GM18873 (cell line): ENCODE results near the gene SH3RF2.

Experiments used
- ATAC-seq: cut with Tn5 transposase; IDR thresholded peaks from one replicate; pipeline ENCODE4 v1.9.1; 2021; ENCODE audit warnings: mild to moderate bottlenecking, moderate library complexity, moderate number of reproducible peaks; ENCODE audit not compliant: unreplicated experiment, low FRiP score

Gene SH3RF2

DNA sequence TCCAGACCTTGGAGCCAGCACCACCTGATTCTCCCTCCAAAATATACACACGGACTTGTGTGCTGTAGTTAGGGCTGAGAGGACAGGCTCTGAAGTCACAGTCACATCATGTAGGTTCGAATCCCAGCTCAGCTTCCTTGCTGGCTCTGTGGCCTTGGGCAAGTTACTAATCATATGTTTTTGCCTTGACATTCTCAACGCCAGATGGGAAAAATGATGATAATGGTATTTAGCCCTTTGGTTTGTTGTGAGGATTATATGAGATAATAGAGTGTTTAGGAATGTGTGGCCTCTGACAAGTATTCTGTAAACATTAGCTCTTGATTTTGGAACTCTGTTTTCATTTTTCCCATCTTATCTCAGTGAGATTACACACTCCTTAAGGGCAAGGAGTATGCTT lies 96.5 kb downstream of the SH3RF2 start:
- no peak for ATAC-seq

DNA sequence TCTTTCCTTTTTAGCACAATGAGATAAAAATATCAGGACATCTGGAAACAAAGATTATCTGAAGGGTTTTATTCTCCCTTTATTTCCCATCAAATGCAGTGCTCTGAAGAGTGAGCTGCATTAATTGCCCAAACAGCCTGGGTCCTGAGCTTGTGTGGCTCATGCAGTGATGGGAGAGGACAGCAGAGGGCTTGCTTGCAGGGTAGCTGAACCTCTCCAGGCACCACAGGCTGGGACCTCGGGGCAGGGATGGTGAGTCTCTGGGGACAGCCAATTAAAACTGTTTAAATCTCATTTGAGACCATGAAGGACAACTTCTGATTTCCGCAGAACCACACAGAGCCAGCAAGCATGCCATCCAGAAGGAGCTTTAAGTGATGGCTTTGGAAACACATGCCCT lies 97.7 kb downstream of the SH3RF2 start:
- no peak for ATAC-seq

DNA sequence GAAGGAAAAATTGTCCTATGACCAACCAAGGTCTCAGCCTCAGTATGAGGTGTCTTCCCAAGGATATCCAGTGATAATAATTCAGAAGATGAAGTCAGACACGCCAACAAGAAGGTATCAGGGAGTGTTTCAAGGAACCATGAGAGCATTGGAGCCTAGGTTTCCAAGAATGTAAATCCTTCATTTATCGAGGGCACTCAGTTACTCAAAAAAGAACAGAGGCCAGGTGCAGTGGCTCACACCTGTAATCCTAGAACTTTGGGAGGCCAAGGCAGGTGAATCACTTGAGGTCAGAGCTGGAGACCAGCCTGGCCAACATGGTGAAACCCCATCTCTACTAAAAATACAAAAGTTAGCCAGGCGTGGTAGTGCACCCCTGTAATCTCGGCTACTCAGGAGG lies 98.2 kb downstream of the SH3RF2 start:
- no peak for ATAC-seq

DNA sequence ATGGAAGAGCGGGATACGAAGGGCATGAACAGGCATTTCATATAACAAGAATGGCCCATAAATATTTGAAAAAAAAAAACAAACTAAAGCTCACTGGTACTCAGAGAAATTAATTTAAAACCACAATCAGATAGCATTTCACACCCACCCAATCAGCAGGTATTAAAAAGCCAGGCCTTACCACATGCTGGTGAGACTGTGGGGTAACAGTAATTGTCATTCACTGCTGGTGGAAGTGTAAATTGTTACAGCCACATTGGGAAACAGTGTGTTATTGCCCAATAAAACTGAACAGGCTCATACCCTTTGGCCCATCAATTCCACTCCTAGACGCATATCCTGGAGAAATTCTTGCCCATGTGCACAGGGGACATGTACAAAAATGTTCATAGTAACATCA lies 103.0 kb downstream of the SH3RF2 start:
- no peak for ATAC-seq

DNA sequence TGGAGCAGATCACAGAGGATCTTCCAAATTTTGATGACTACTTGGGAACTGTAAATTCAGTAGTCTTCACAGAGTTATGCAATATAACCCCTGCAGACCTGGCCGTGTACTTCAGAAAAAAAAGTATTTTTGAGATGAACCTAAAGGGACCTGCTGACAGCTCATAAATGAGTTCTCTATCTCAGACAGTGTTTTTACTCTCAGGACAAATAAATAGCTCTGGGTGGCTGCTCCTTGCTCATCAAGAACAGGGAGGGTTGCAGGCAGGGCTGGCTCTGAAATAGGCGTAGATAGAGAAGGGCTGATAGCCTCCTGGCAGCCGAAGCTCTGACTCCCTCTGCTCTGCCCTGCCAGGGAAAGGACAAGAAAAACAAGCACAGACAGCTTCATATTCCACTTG lies 104.1 kb downstream of the SH3RF2 start:
- ATAC-seq = no peak

DNA sequence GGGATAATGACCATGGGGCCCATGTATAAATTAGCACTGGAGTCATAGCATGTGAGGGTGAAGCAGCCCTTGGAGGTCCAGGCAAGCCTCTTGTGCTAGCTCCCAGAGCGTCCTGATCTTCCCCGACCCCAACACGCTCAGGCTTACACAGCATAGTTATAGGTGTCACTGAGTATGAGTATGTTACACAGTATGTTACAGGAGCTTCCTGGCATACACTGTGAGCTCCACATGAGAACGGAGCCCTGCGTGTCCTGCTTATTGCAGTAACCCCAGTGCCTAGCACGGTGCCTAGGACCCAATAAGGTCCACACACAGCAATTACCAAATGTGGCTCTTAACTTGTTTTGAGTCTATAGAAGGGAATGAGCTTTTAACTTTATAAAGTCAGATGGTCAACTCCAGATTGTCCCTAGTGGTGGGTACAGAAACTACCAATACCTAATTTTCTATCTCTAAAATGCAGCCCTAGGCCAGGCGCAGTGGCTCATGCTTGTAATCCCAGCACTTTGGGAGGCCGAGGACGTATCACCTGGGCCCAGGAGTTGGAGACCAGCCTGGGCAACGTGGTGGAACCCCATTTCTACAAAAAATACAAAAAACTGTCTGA lies 104.9 kb downstream of the SH3RF2 start:
- no peak for ATAC-seq

DNA sequence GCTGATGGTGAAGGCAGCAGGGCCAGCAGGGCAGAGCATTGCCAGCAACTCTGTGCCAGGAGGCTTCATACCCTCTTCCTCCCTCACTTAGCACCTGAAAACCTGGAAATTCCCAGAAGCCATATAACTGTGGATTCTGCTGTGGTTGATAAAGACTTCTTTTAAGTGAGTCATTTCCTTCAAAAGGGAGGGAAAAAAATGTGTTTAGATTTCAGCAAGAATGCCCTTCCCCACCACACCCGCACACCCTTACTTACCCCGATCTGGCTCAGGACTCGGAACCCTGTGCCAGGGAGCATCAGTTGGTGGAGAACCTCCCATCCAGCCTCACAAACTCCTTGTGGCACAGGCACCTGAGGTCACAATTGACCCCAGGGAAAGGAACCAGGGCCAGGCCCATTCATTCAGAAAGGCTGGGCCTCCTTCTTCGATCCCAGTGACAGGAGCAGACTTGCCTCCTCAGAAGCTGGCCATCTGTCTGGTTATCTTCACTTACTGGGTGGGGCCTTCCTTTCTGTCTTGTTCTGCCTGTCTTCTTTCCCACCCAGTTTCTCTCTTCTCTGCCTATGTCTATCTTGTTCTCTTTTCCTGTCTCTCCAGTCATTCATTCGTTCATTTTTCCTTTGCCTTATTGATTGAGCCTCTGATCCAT lies 106.4 kb downstream of the SH3RF2 start:
- ATAC-seq = no peak

DNA sequence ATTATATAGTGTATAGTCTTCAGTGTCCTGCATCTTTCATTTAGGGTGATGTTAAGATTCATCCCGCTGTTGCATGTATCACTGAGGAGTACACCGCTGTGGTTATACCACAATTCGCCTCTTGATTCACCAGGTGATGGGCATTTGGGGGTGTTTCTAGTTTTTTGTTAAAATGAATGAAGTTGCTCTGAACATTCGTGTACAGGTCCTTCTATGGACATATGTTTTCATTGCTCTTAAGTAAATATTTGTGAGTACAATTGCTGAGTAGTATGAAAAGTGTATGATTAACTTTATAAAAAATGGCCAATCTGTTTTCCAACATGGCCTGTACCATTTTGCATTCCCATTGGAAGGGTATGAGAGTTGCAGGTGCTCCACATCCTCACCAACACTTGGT lies 107.3 kb downstream of the SH3RF2 start:
- no peak for ATAC-seq

DNA sequence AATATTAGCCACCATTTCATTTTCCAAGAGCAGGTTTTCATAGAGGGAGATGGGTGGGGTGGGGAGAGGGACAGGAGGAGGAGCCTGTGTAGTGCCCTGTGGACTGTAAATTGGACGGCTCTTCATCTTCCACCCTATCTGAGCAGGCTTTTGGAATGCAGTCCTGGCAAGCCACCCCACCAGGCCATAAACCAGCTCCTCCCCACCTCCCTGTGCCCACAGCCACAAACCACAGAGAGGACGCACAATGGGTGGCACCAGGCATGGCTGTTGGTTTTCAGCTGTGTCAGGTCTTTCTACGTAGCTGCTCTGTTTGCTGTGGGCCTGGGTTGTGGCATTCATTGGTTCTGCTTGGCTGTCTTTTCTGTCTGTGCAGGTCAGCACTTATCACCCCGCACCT lies 111.0 kb downstream of the SH3RF2 start:
- no peak for ATAC-seq

DNA sequence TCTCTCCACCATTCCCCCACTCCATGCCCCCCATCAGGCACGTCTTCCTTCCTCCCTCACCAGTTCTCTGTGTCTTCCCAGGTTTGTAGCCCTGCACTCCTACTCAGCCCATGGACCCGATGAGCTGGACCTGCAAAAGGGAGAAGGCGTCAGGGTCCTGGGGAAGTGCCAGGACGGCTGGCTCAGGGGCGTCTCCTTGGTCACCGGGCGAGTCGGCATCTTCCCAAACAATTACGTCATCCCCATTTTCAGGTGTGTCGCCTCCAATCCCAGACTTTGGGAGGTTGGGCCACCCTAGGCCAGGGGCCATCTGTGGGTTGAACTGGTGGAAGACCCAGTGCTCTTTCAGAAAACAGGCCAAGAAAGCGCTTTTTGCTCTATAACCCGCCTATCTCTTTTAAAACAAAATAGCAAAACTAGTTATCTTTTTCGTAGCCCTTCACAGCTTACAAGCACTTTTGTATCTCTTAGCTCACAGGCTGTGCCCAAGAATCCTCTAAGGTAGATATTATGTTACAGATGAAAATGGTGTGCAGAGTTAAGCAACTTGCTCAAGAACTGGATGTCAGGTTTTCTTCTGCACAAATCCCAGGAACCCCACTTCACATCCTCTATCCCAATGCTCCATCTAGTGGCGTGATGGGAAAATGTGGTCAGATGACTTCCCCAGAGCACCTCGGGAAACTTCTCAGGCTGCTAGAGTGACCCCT lies 112.8 kb downstream of the SH3RF2 start:
- ATAC-seq = no peak

DNA sequence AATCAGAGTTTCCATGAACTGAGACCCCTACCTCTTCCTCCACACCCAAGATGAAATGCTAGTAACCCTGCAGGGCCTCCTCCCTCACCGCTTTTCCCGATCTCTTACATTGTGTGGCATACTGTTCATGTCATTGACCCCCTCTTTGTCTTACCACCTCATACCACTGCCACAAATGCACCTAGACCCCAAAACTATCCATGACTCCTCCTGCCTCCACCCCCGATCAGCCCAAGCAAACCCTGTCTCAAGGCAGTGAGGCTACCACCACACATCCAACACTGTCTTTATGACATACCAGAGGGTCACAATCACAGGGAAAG lies 113.3 kb downstream of the SH3RF2 start:
- ATAC-seq = no peak

DNA sequence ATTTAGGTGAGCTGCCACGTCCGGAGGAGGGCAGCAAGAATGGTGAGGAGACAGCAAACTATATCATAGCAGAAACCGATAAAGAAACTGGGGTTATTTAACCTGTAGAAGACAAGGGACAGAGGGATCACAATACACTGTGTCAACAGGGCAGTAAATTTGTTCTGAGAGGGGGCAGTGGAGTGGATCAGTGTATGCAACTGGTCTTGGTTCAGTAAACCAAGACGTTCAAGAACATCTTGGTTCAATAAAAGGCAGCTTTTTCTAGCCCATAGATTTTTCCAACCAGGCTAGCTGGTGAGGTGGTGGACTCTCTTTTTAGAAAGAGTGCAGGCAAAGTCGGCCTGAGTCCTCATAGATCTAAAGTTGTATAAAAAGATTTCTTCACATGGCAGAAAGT lies 113.7 kb downstream of the SH3RF2 start:
- ATAC-seq = no peak

DNA sequence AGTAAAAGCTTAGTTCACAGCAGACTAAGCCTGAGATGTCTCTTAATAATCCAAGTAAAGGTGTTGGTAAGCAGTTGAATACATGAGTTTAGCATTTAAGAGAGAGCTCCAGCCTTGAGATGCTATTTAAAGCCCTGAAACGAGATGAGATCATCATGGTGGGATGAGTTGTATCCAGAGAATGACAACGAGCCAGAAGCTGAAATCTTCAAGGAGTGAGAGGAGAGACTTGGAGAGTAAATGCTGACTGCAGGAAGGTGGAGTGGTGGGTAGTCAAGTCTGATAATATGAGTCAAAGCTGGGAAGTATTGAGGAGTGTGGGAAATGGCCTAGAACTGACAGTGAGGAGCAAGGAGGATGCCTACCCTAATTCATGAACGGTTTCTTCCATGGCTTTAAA lies 115.3 kb downstream of the SH3RF2 start:
- no peak for ATAC-seq

DNA sequence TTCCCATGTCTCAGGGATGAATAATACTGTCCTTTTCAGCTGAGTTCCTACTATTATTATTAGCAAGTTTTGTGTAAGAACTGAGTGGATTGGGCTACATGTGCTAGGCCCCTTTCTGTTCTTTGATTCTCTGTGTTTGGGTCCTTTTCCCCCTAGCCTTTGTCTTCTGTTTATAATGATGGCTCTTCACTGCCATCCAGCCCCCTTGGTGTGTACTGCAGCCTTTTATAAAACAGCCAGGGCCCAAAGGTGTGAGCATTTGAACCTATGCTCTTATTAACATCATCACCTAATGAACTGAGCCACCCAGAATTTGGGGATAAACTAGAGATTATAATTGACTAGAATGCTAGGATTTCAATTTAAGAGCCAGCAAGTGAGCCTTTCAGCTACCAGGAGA lies 116.4 kb downstream of the SH3RF2 start:
- ATAC-seq = no peak

DNA sequence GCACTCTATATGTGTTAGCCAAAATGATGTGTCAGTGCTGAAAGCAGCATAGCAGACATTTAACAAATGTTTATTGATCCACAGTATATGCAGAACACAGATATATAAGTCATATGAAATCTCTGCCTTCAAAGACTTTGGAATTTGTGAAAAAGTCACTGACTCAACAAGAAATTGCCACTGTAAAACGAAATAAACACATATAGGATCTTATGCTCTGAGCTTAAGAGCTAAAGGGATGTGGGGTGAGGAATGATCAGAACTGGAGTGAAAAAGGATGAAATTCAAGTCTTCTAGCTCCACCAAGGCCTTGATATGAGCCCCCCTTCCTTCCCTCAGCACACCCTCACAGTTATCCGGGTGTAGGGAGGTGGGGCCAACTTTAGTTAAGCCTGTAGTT lies 119.1 kb downstream of the SH3RF2 start:
- ATAC-seq = no peak

DNA sequence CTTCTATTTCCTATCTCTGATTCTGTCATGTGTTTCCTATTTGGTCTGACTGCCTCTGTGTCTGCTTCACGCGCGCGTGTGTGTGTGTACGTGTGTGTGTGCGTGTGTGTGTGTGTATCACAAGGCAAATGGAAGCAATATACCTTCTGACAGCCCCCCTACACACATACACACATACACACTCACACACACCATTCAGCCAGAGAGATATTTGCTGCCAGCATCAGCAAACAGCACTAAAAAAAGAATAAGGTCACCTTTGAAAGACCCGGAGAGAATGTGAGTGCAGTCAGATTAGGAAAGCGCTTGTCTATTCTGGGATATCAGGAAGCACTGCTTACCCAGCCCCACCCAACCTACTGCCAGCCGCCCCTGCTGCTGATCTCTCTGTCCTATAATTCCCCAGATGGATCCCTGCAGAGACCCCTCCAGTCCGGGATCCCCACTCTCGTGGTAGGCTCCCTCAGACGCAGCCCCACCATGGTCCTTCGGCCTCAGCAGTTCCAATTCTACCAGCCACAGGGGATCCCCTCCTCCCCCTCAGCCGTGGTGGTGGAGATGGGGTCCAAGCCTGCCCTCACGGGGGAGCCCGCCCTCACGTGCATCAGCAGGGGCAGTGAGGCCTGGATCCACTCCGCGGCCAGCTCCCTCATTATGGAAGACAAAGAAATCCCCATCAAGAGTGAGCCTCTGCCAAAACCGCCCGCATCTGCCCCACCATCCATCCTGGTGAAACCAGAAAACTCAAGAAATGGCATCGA lies 123.3 kb downstream of the SH3RF2 start:
- no peak for ATAC-seq

DNA sequence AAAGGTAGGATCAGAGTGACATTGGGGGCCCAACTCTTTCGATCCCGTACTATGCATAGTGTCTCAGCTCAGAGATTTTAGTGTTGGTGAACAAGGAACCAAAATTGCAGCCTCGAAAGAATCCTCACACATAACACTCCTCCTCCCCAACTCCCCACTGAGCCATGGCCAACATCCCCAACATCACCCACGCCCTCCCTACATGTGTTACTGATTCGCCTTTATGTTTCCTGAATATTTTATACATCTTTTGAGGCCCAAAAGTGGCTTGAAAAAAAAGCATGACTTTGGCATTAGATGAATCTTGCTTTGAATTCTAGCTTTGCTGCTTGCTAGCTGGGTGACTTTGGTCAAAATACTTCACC lies 123.8 kb downstream of the SH3RF2 start:
- no peak for ATAC-seq

DNA sequence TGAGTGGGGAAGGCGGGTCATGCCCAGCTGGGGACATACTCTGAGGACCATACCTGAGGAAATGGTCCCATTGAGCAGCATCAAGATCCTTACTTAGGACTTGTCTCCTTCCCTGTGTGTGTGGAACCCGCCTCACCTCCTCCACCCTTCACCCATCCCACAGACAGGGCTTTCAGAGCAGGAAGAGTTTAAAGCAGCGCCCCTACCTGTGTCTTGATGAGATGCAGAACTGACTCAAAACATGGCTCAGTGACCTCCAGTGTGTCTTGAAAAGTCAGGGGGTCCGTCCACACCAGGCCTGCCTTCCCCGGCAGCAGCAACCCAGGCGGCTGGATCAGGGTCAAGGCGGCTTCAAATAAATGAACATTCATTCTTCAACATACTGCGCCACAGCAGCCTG lies 130.6 kb downstream of the SH3RF2 start:
- ATAC-seq = no peak

DNA sequence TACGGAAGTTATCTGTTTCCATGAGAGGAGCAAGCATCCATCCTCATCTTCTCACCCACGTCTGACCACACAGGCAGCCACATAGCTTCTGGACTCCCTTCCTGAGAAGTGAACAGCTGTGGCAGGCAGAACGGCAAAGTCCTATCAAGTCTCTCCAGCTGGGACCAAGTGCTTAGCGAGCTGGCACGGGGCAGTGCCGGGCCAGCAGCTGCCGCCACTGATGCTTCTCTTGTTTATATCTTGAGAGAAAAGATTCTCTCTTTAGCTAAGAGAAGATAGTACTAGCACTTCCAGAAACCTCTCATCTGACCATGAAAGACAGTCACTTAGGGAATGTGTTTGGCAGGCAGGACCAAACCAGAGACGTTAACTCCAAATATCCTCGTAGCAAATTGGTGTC lies 131.8 kb downstream of the SH3RF2 start:
- ATAC-seq = no peak

DNA sequence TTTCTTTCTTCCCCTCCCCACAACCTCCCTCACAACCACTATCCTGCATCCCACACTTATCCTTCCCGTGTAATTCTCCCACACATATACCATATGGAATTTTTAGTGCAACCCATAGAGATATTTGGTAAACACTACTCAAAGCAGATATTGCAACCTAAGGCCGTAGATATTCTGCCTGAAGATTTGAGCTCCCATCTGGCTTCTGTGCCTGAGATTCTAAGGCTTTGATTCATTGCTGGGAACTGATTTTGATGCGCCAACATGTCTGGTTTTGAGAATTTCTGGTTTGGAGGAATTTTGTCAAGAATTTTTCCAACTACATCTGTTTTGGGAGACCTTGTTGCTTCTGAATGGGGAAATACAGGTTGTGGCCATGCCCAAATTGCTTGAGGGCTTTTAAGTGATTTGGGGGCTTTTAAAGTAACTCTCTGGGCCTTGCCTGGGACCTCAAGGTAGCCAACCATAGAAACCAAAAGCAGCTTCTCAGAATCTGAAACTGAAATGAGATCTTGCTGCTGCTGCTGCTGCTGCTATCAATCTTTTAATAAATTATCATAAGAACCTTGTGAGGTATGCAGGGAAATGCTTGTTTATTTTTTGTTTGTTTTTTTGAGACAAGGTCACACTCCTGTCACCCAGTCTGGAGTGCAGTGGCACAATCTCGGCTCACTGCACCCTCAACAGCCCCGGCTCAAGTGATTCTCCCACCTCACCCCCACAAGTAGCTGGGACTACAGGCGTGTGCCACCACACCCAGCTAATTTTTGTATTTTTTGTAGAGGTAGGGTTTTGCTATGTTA lies 132.8 kb downstream of the SH3RF2 start:
- peak; percentile 58 for ATAC-seq

DNA sequence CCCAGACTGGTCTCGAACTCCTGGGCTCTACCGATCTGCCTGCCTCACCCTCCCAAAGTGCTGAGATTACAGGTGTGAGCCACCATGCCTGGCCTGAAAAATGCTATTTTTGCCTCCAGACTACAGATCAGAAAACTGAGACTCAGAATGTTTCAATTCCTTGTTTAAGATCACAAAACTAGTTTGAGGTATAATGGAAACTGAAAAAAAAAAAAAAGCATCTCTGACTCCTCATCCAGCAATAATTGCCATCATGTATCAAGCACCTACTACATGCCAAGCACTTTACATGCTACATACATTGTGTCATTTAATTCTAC lies 133.4 kb downstream of the SH3RF2 start:
- peak; percentile 45 for ATAC-seq
